Measurements from ENCODE around the gene SLU7. TPM values are rescaled to one million over a fixed set of nuclear protein-coding genes. Genes with fewer than 3 reads are reported as not detected.

Gene SLU7
- polyA plus RNA-seq, 1 of the 3 experiments (the other 2 are of a cell fraction) = 22.3 TPM

- Histone ChIP-seq H3K9ac (no peak overlapping the region), H3K27me3 (ENCODE audit: insufficient read depth) (no peaks in the 10 kb centered on the region; the same call in 1 of the 2 replicates), H3K36me3 (replicated peaks in 1 of 2; ENCODE audit: control insufficient read depth in 1 of 2, insufficient read depth in 2 of 2, low read length in 1 of 2) (no peaks in the 10 kb centered on the region), H3K9me2 (no peaks in the 10 kb centered on the region), H4K20me1 (ENCODE audit: insufficient read depth) (no peaks in the 10 kb centered on the region), H3K79me2 (ENCODE audit: insufficient read depth) (no peaks in the 10 kb centered on the region), H3F3A (replicated peaks; ENCODE audit: insufficient read depth) (peaks cover 3% of the 10 kb centered on the region), H2AFZ (ENCODE audit: low read depth) (no peak overlapping the region), H3K9me3 (no peaks in the 10 kb centered on the region), H3K4me3 (ENCODE audit: low read depth in 2 of 2, low read length in 1 of 2) (no peak overlapping the region), H3K4me2 (no peak overlapping the region), H3K4me1 (ENCODE audit: control insufficient read depth in 1 of 2, insufficient read depth in 2 of 2, low read depth in 1 of 2, low read length in 1 of 2) (no peaks in the 10 kb centered on the region), H3K27ac (ENCODE audit: low read depth in 2 of 2, low read length in 1 of 2) (no peak overlapping the region)
- WGBS (ENCODE audit: low lambda C conversion rate) = 86% methylated on average over 4 of the region's 4 CpGs
- ChIA-PET POLR2A (no interaction called here), CTCF (interaction anchor here (1.2 to 10.1 kb wide), 5 partner anchors 9 to 358 kb away, joined by 3 to 67 read pairs (median 5); partner anchors contain the start of gene C1QTNF2)
- TF ChIP-seq RXRA (IDR thresholded peaks at IDR 0.05; ENCODE audit: borderline replicate concordance, low read depth) (no peak), RCOR1 (IDR thresholded peaks at IDR 0.05; ENCODE audit: low read length) (no peak), FOXJ3 (CRISPR knock-in tag; IDR thresholded peaks at IDR 0.05) (no peak), SMC3 (IDR thresholded peaks at IDR 0.05; ENCODE audit: low read depth, low read length) (no peak), MEF2A (IDR thresholded peaks at IDR 0.05; ENCODE audit: borderline replicate concordance, low read depth) (no peak), USF1 (IDR thresholded peaks at IDR 0.05; ENCODE audit: borderline replicate concordance, low read depth) (no peak), RFX5 (IDR thresholded peaks at IDR 0.05; ENCODE audit: low read length) (no peak)
- no peak for DNase-seq
Observed at GRCh38 chr5:160379511-160379910, 39.4 kb downstream of the SLU7 start.

- no peak for TF ChIP-seq NRF1 (IDR thresholded peaks at IDR 0.05; ENCODE audit: low read depth, low read length)
- TF ChIP-seq GATA2 (CRISPR knock-in tag; IDR thresholded peaks at IDR 0.05) = no peak
- no peak for TF ChIP-seq MAX (IDR thresholded peaks at IDR 0.05; ENCODE audit: low read depth)
- POLR2A ChIA-PET = interaction anchor here (0.9 kb wide), 1 partner anchor 9 kb away, joined by 3 read pairs; no protein-coding TSS in a partner anchor
- H3K79me2 ChIP-seq (ENCODE audit: insufficient read depth) = no peaks in the 10 kb centered on the region
- no peaks in the 10 kb centered on the region for H3K9me3 ChIP-seq
- H3K27me3 ChIP-seq (ENCODE audit: insufficient read depth) = no peaks in the 10 kb centered on the region; the same call in 1 of the 2 replicates
- H3K4me1 ChIP-seq (ENCODE audit: control insufficient read depth in 1 of 2, insufficient read depth in 2 of 2, low read depth in 1 of 2, low read length in 1 of 2) = no peaks in the 10 kb centered on the region
- H3K4me3 ChIP-seq (ENCODE audit: low read depth in 2 of 2, low read length in 1 of 2) = no peak overlapping the region
- no peak overlapping the region for H3K9ac ChIP-seq
- CTCF ChIA-PET = interaction anchor here (1.0 to 10.1 kb wide), 5 partner anchors 8 to 135 kb away, joined by 3 to 67 read pairs (median 4); partner anchors contain the start of gene C1QTNF2
- H4K20me1 ChIP-seq (ENCODE audit: insufficient read depth) = no peaks in the 10 kb centered on the region
- WGBS (ENCODE audit: low lambda C conversion rate) = 59% methylated on average over 2 of the region's 2 CpGs
- no peak overlapping the region for H3K27ac ChIP-seq (ENCODE audit: low read depth in 2 of 2, low read length in 1 of 2)
- H3F3A ChIP-seq (replicated peaks; ENCODE audit: insufficient read depth) = peaks cover 3% of the 10 kb centered on the region
- DNase-seq = no peak
- no peak overlapping the region for H3K4me2 ChIP-seq
- no peaks in the 10 kb centered on the region for H3K9me2 ChIP-seq
- H3K36me3 ChIP-seq (replicated peaks in 1 of 2; ENCODE audit: control insufficient read depth in 1 of 2, insufficient read depth in 2 of 2, low read length in 1 of 2) = no peaks in the 10 kb centered on the region
- H2AFZ ChIP-seq (ENCODE audit: low read depth) = no peak overlapping the region
Observed at GRCh38 chr5:160378330-160378729, 40.6 kb downstream of the SLU7 start.

- Histone ChIP-seq H3K9me2 (no peaks in the 10 kb centered on the region), H4K20me1 (ENCODE audit: insufficient read depth) (no peaks in the 10 kb centered on the region), H2AFZ (ENCODE audit: low read depth) (peak overlapping the region; percentile 30; the same call in 1 of the 2 replicates), H3K4me3 (ENCODE audit: low read depth in 2 of 2, low read length in 1 of 2) (no peak overlapping the region), H3K4me2 (no peak overlapping the region), H3K79me2 (ENCODE audit: insufficient read depth) (no peaks in the 10 kb centered on the region), H3K27ac (ENCODE audit: low read depth in 2 of 2, low read length in 1 of 2) (no peak overlapping the region), H3F3A (replicated peaks; ENCODE audit: insufficient read depth) (peaks cover 3% of the 10 kb centered on the region), H3K27me3 (ENCODE audit: insufficient read depth) (no peaks in the 10 kb centered on the region; the same call in 1 of the 2 replicates), H3K9me3 (no peaks in the 10 kb centered on the region), H3K9ac (no peak overlapping the region), H3K36me3 (replicated peaks in 1 of 2; ENCODE audit: control insufficient read depth in 1 of 2, insufficient read depth in 2 of 2, low read length in 1 of 2) (no peaks in the 10 kb centered on the region), H3K4me1 (ENCODE audit: control insufficient read depth in 1 of 2, insufficient read depth in 2 of 2, low read depth in 1 of 2, low read length in 1 of 2) (no peaks in the 10 kb centered on the region)
- ChIA-PET POLR2A (interaction anchor here (0.5 kb wide), 1 partner anchor 19 kb away, joined by 3 read pairs; no protein-coding TSS in a partner anchor), CTCF (interaction anchor here (1.0 to 10.1 kb wide), 2 partner anchors 14 to 29 kb away, joined by 3 to 67 read pairs; no protein-coding TSS in a partner anchor)
- no peak for DNase-seq
- WGBS (ENCODE audit: low lambda C conversion rate) = 89% methylated on average over 5 of the region's 5 CpGs
- TF ChIP-seq SMC3 (IDR thresholded peaks at IDR 0.05; ENCODE audit: low read depth, low read length) = no peak
- no peak for TF ChIP-seq ELF1 (IDR thresholded peaks at IDR 0.05)
- no peak for TF ChIP-seq JUND (IDR thresholded peaks at IDR 0.05)
- TF ChIP-seq MEF2A (IDR thresholded peaks at IDR 0.05; ENCODE audit: borderline replicate concordance, low read depth) = no peak
- no peak for TF ChIP-seq EZH2phosphoT487 (IDR thresholded peaks at IDR 0.05; ENCODE audit: borderline replicate concordance, low read depth)
- TF ChIP-seq MAX (IDR thresholded peaks at IDR 0.05; ENCODE audit: low read depth) = no peak
- no peak for TF ChIP-seq POLR2AphosphoS5 (IDR thresholded peaks at IDR 0.05; ENCODE audit: low read depth, low read length)
- no peak for TF ChIP-seq ZBTB33 (IDR thresholded peaks at IDR 0.05; ENCODE audit: borderline replicate concordance, low read depth)
- TF ChIP-seq PBX3 (IDR thresholded peaks at IDR 0.05) = no peak
- TF ChIP-seq NRF1 (IDR thresholded peaks at IDR 0.05; ENCODE audit: low read depth, low read length) = no peak
- TF ChIP-seq RFX5 (IDR thresholded peaks at IDR 0.05; ENCODE audit: low read length) = no peak
- TF ChIP-seq SIN3A (IDR thresholded peaks at IDR 0.05; ENCODE audit: borderline replicate concordance, low read depth, low read length) = no peak
- no peak for TF ChIP-seq FOSL2 (IDR thresholded peaks at IDR 0.05; ENCODE audit: borderline replicate concordance, low read depth)
Observed at GRCh38 chr5:160377651-160378050, 41.2 kb downstream of the SLU7 start.
